A549 treated with AZD9567 at 1 μM for 4 hours (cell line): ENCODE data around the gene ASNS. TPM values are rescaled to one million over a fixed set of nuclear protein-coding genes. Genes with fewer than 3 reads are reported as not detected.

ENCODE experiments used
- total RNA-seq: library from RNA; stranded (reverse); fragments of 200-300 nt; extraction: Qiagen RNA extraction; gene quantifications from 5 replicates; pipeline ENCODE4 v1.2.3, GENCODE V29; 2022; ENCODE audit not compliant: insufficient read depth

The ASNS gene, protein sequence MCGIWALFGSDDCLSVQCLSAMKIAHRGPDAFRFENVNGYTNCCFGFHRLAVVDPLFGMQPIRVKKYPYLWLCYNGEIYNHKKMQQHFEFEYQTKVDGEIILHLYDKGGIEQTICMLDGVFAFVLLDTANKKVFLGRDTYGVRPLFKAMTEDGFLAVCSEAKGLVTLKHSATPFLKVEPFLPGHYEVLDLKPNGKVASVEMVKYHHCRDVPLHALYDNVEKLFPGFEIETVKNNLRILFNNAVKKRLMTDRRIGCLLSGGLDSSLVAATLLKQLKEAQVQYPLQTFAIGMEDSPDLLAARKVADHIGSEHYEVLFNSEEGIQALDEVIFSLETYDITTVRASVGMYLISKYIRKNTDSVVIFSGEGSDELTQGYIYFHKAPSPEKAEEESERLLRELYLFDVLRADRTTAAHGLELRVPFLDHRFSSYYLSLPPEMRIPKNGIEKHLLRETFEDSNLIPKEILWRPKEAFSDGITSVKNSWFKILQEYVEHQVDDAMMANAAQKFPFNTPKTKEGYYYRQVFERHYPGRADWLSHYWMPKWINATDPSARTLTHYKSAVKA
- 52.4 to 72.0 TPM (median 63.2 TPM) in 5 replicates for total RNA-seq

DNA sequence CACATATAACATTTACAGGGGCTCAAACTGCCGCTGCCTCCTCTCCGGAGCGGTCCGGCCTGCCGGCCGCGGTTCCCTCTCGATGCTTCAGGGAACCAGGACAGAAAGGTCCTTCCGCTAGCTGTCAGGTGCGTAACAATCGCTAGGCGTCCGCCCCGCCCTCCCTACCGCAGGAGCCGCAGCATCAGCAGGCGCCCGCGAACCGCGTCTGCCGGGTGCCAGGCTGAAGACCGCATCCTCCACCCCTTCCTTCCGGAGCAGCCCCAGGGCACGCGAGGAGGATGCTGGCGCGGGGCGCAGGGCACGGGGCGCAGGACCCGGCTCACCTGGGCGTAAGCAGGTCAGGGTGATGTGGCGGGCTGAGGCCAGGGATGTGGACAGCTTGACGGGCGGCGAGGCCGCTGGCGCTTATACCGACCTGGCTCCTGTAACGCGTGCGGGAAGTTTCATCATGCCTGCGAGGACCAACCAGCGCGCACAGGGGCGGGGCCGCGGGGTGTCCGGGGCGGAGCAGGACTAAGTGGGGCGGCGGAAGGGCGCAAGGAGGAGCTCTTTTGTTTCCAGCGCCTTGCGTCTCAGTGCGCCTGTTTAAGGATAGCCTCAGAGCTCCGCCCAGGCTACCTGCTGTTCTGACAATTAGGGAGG lies at the start of gene ASNS:
ASNS (minus strand) TSS at position 384 of the 645 bp plus-strand sequence. CDS start 3,252 bp downstream, outside the sequence.

Other genes with a start within 250 kb of the ASNS start
- gene TAC1, start 140.3 kb downstream of the ASNS start, total RNA-seq = 0.16 TPM in 1 of 5 replicates, not detected in the others
- gene OCM2, start 117.8 kb upstream of the ASNS start, total RNA-seq = not detected in 5 replicates
- gene LMTK2, start 234.5 kb upstream of the ASNS start, total RNA-seq = 9.5 to 11.8 TPM (median 9.5 TPM) in 5 replicates